Subcutaneous adipose tissue (tissue), 4 donors: ENCODE results near the gene PDE4D. TPM values are rescaled to one million over a fixed set of nuclear protein-coding genes. Genes with fewer than 3 reads are reported as not detected.

ENCODE experiments used
- total RNA-seq, 4 donors: library from RNA; depleted of rRNA; stranded (reverse); fragments of >200 nt; gene quantifications; one replicate each; pipeline ENCODE4 v1.1.0, GENCODE V29; 2016
- TF ChIP-seq, protein P1 (sequence below): fragments of 450-650 bp; IDR thresholded peaks from one replicate; pipeline ENCODE4 v1.5.1; 2016; ENCODE audit warnings: low read depth, mild to moderate bottlenecking, control low read depth, antibody characterized with exemption, moderate library complexity

Gene PDE4D
- total RNA-seq, 4 donors from 2014 or later = 15.0 to 24.0 (median 18.5) TPM

DNA sequence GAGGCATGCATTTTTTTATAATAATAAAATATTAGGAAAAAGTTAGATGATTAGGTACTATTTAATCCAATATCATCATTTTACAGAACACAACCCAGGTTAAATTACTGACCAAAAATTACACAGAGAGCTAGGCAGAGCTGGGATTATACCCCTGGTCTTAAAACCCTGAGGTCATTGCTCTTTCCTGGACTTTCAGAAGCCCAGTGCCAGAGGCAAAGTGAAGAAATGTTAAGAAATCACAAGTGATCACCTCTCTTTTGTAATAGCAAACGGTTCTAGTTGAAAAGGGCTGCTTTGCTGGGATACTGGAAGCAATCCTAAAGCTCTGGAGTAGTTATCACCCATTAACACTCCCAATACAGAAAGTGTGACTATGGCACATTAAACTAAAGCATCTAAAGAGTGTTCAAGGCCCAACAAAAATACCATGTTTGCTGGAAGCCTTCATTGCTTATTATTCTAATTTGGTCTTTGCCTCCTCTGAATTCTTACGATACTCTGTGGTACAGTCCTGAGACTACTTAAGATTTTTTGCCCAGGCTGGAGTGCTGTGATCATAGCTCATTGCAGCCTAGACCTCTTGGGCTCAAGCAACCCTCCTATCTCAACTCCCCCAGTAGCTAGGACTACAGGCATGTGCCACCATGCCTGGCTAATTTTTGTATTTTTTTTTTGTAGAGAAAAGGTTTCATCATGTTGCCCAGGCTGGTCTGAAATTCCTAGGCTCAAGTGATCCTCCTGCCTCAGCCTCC is 734.7 kb downstream of the PDE4D start:
- TF ChIP-seq, protein P1, sequence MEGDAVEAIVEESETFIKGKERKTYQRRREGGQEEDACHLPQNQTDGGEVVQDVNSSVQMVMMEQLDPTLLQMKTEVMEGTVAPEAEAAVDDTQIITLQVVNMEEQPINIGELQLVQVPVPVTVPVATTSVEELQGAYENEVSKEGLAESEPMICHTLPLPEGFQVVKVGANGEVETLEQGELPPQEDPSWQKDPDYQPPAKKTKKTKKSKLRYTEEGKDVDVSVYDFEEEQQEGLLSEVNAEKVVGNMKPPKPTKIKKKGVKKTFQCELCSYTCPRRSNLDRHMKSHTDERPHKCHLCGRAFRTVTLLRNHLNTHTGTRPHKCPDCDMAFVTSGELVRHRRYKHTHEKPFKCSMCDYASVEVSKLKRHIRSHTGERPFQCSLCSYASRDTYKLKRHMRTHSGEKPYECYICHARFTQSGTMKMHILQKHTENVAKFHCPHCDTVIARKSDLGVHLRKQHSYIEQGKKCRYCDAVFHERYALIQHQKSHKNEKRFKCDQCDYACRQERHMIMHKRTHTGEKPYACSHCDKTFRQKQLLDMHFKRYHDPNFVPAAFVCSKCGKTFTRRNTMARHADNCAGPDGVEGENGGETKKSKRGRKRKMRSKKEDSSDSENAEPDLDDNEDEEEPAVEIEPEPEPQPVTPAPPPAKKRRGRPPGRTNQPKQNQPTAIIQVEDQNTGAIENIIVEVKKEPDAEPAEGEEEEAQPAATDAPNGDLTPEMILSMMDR = no peak

DNA sequence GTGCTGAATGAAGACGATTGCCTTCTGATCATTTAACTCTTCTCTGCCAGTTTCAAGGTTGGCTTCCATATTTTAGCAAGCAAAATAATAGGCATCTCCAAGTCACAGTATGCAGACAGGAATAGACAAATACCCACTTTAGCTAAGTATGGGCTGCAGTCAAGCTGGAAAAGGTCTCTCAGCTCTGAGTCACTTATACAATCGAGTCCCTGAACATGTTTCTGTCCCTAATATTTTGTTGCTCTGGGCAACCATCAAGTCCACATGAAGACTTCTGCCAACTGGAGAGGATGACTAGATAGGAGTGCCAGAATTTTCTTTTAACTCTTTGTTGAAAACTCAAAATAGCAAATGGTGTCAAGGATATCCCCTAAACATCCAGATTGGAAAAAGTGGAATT is 735.4 kb downstream of the PDE4D start:
- TF ChIP-seq, protein P1 = no peak

DNA sequence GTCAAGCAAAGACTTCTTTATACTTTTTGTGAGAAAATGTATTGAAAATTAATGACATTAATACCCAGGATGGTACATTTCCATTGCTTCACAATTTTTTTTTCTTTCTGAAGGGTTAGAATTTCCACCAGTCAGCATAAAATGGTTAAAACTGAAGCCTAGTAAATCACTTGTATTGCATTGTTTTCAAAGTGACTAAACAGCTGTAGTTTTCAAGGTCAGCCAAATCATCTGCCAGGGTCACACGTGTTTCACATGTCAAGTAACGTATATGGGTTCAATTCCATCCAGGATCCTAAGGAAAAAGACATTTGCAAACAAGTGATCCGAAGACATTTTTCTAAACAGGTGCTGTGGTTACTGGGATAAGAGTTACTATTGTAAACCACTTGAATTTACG is 736.5 kb downstream of the PDE4D start:
- TF ChIP-seq, protein P1 = no peak

DNA sequence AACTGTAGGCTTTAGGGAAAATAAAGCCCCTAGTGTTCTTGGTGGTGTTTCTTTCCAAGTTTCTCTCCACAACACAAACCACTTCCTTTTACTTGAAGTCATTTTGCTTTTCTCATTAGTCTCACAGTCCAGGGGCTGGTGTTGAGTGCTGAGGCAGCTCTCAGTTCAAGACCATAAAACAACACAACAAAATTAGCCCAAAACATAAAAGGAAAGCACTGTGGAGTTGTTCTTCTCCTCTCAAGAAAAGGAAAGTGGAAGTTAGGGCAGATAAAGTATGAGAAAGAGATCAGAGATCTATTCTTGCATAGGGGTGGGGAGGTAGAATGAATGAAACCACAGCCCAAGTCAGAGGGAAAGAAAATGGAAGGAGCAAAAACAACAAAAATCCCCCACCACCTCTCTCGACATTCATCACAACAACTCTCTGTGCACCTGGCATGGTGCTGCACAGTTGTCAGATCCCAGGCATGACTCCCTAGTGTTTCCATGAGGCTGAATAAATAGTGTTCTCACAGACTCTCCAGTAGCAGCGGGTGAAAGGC is 740.8 kb downstream of the PDE4D start:
- TF ChIP-seq, protein P1 = no peak

DNA sequence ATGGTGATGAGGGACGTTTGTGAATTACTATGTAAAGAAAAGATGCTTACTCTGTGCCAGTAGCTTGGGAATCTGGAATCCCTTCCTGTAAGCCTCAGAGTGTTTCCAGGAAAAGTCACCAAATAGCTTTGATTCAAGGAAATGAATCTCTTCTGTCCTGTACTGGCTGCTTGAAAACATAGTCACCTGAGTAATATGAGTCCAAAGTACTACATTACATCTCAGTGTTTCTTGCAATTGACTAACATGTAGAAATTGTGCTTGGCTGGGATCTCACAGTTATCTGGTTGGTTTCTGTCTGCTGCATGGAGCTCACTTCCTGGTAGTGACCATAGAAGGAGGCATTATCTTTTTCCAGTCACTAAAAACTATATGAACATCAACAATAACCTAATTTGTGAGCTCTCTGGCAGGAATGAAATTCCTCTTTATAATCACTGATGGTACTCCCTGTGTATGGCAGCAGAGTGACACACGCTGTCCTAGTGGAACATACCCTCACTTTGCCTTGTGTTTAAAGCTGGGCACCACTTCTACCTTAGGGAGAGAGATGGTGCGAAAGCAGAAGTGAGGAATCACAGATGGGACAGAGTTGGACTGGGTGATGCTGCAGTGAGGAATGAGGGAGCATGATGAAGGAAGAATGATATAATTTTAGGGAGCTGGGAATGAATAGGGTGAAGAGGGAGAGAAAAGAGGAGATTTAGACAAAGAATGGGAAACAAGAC is 742.2 kb downstream of the PDE4D start:
- TF ChIP-seq, protein P1 = no peak

DNA sequence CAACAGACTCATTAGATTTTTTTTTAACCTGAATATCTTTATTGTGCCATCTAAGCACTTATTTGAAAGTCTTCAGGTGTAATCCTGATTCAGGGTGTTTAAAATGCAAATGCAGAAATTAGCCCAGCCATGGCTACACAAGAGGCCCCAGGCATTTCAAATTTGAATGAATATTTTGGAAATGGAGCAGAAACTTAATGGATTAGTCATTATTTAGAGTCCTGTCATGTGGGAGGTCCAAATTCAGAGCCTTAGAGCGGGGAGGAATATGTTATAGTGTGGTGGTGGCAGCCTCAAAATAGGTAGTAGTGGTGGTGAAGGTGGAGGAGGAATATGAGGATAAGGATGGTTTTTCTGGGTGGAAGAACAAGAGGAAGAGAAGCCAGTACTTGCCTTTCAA is 743.7 kb downstream of the PDE4D start:
- TF ChIP-seq, protein P1 = no peak

DNA sequence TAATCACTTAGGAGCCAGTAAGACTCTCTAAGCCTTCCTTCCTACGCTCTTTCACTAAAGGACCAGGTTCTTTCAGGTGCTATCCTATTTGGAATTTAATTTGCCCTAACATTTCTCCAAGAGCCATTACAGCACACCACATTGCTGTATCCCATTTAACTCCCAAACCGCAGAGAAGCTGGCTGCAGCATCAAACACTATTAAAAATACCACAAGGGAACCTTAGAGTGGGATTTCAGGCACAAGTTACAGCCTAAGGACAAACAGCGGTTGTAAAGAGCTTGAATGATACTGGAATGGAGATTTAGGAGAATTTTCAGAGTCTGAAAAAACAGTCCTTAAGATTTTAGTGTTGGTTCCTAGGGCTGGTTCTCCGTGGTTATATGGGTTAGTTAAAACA is 744.3 kb downstream of the PDE4D start:
- TF ChIP-seq, protein P1 = no peak
